HFFc6 (cell line): ENCODE data around the gene ANKRD45. TPM values are rescaled to one million over a fixed set of nuclear protein-coding genes. Genes with fewer than 3 reads are reported as not detected.
"Not testable (repeated sequence)": the region's sequence is repeated elsewhere in the genome, so short reads cannot be mapped to it uniquely, and the experiment has no call there.

ENCODE experiments used
- DNase-seq: peaks from one replicate; pipeline ENCODE4 v3.0.0-alpha.2; 2018
- H3K27ac Mint-ChIP-seq: 2 replicates; pipeline ENCODE4 v1.8.0; 2020; ENCODE audit warnings: mild to moderate bottlenecking, mixed read lengths
- H3K27me3 Mint-ChIP-seq: 2 replicates; pipeline ENCODE4 v1.8.0; 2021; ENCODE audit warnings: mild to moderate bottlenecking, moderate library complexity, mixed read lengths; ENCODE audit not compliant: insufficient read depth
- H3K36me3 Mint-ChIP-seq: 2 replicates; pipeline ENCODE4 v1.8.0; 2021; ENCODE audit warnings: low read depth, mixed read lengths
- H3K4me1 Mint-ChIP-seq: 2 replicates; pipeline ENCODE4 v1.8.0; 2020; ENCODE audit warnings: low read depth, mixed read lengths
- H3K4me3 Mint-ChIP-seq: 2 replicates; pipeline ENCODE4 v1.8.0; 2020; ENCODE audit warnings: mild to moderate bottlenecking, moderate library complexity, mixed read lengths
- H3K9me3 Mint-ChIP-seq: 2 replicates; pipeline ENCODE4 v1.8.0; 2020; ENCODE audit warnings: mild to moderate bottlenecking, mixed read lengths
- CTCF ChIP-seq: fragments of 200-600 bp; sonication (generic); IDR thresholded peaks from 2 replicates; pipeline ENCODE4 v1.5.0; 2021; ENCODE audit warnings: antibody characterized with exemption, mild to moderate bottlenecking
- total RNA-seq, 6 experiments: library from RNA; stranded (reverse); fragmentation: NEBNext Ultra II Directional; extraction: Animal tissue kit (Norgen Biotek cat#: 25700); gene quantifications; 2 replicates in 1 of 6; 3 replicates in 5 of 6; pipeline ENCODE4 v1.2.3, GENCODE V29; 2021

ANKRD45 gene
- total RNA-seq, 6 experiments from 2014 or later, result 0.11 to 0.31 (median 0.17) TPM; not detected in 3

- Mint-ChIP-seq H3K27me3 (peaks cover 1% of the 10 kb centered on the region; the same call in 1 of the 2 replicates), H3K4me1 (peaks cover 8% of the 10 kb centered on the region), H3K27ac (no peak overlapping the region), H3K36me3 (peaks cover 17% of the 10 kb centered on the region), H3K4me3 (no peak overlapping the region), H3K9me3 (peaks cover 23% of the 10 kb centered on the region)
- no peak for TF ChIP-seq CTCF
- no peak for DNase-seq
Measured at GRCh38 chr1:173638043-173639021, 31.3 kb downstream of the ANKRD45 start.

GRCh38 chr1:173637236-173638042, 32.2 kb downstream of the ANKRD45 start:
- H3K4me3 Mint-ChIP-seq, H3K27ac Mint-ChIP-seq: not testable (repeated sequence)
- peaks cover 24% of the 10 kb centered on the region for H3K9me3 Mint-ChIP-seq

GRCh38 chr1:173635116-173635515, 34.5 kb downstream of the ANKRD45 start, which contains the start of gene TEX50:
Gene TEX50, plus strand, starts transcription at chr1:173635338. Its CDS starts 184 bp downstream, at chr1:173635522.
- H3K4me1 Mint-ChIP-seq, result no peaks in the 10 kb centered on the region
- no peak for TF ChIP-seq CTCF
- peaks cover 23% of the 10 kb centered on the region for H3K9me3 Mint-ChIP-seq
- peaks cover 9% of the 10 kb centered on the region for H3K36me3 Mint-ChIP-seq
- no peak within 1 kb of the TSS for H3K4me3 Mint-ChIP-seq
- DNase-seq, result no peak
- peaks cover 3% of the 10 kb centered on the region for H3K27me3 Mint-ChIP-seq
- no peak within 1 kb of the TSS for H3K27ac Mint-ChIP-seq

More at GRCh38 chr1:173637236-173638042, 32.2 kb downstream of the ANKRD45 start:
- peaks cover 12% of the 10 kb centered on the region for H3K36me3 Mint-ChIP-seq
- H3K27me3 Mint-ChIP-seq, DNase-seq, H3K4me1 Mint-ChIP-seq: not testable (repeated sequence)

GRCh38 chr1:173628888-173629287, 40.8 kb downstream of the ANKRD45 start:
- Mint-ChIP-seq H3K4me3 (no peak overlapping the region), H3K27me3 (peaks cover 9% of the 10 kb centered on the region; the same call in 1 of the 2 replicates), H3K4me1 (no peaks in the 10 kb centered on the region), H3K36me3 (no peaks in the 10 kb centered on the region), H3K9me3 (peaks cover 10% of the 10 kb centered on the region; the same call in 1 of the 2 replicates), H3K27ac (no peak overlapping the region)
- DNase-seq, result no peak
- TF ChIP-seq CTCF, result no peak

- no peak overlapping the region for H3K4me3 Mint-ChIP-seq
- no peaks in the 10 kb centered on the region for H3K9me3 Mint-ChIP-seq
- no peak for DNase-seq
- no peak overlapping the region for H3K27ac Mint-ChIP-seq
- TF ChIP-seq CTCF, result no peak
- no peaks in the 10 kb centered on the region for H3K36me3 Mint-ChIP-seq
- H3K27me3 Mint-ChIP-seq, result peaks cover 12% of the 10 kb centered on the region; the same call in 1 of the 2 replicates
- no peaks in the 10 kb centered on the region for H3K4me1 Mint-ChIP-seq
Measured at GRCh38 chr1:173627269-173627668, 42.4 kb downstream of the ANKRD45 start.
